SK-N-SH treated with all-trans-retinoic acid at 6 μM for 48 hours (cell line): ENCODE measurements around the gene UBR3.

Experiments used
- ATAC-seq: fragments of 200-7000 bp; cut with Tn5 transposase; 3 replicates; pipeline ENCODE4 v1.9.1; 2020; ENCODE audit warnings: mild to moderate bottlenecking, moderate library complexity
- ARNTL ChIP-seq: fragments of 450-650 bp; formaldehyde crosslinking; IDR thresholded peaks from 2 replicates; pipeline ENCODE4 v1.5.0; 2020; ENCODE audit warnings: low read depth, mild to moderate bottlenecking, moderate library complexity, borderline replicate concordance
- BACH2 ChIP-seq: fragments of 250-450 bp; sonication (Bioruptor Pico); IDR thresholded peaks from 2 replicates; pipeline ENCODE4 v1.9.0; 2021; ENCODE audit warnings: mild to moderate bottlenecking, borderline replicate concordance
- CSDC2 ChIP-seq: fragments of 250-450 bp; sonication (Bioruptor Pico); IDR thresholded peaks from 2 replicates; pipeline ENCODE4 v1.5.0; 2020; ENCODE audit warnings: mild to moderate bottlenecking, moderate library complexity
- ESRRG ChIP-seq: fragments of 250-450 bp; sonication (Bioruptor Pico); IDR thresholded peaks from 2 replicates; pipeline ENCODE4 v1.6.1; 2021; ENCODE audit warnings: mild to moderate bottlenecking
- GLIS3 ChIP-seq: fragments of 250-450 bp; sonication (Bioruptor Pico); IDR thresholded peaks from 2 replicates; pipeline ENCODE4 v1.5.0; 2020; ENCODE audit warnings: mild to moderate bottlenecking, moderate library complexity
- ISL1 ChIP-seq: fragments of 250-450 bp; sonication (Bioruptor Pico); IDR thresholded peaks from 2 replicates; pipeline ENCODE4 v2.1.2; 2022; ENCODE audit warnings: mild to moderate bottlenecking, moderate library complexity
- OSR1 ChIP-seq: fragments of 250-450 bp; sonication (Bioruptor Pico); IDR thresholded peaks from 2 replicates; pipeline ENCODE4 v1.8.0; 2022; ENCODE audit warnings: moderate library complexity, mild to moderate bottlenecking, inconsistent platforms
- PPARA ChIP-seq: fragments of 250-450 bp; sonication (Bioruptor Pico); IDR thresholded peaks from 2 replicates; pipeline ENCODE4 v1.5.0; 2020; ENCODE audit warnings: mild to moderate bottlenecking, borderline replicate concordance
- RARB ChIP-seq: fragments of 250-450 bp; sonication (Bioruptor Pico); IDR thresholded peaks from 2 replicates; pipeline ENCODE4 v1.8.0; 2021; ENCODE audit warnings: mild to moderate bottlenecking, moderate library complexity
- SNAI2 ChIP-seq: fragments of 250-450 bp; sonication (Bioruptor Pico); IDR thresholded peaks from 2 replicates; pipeline ENCODE4 v1.5.0; 2020; ENCODE audit warnings: mild to moderate bottlenecking, moderate library complexity
- TCF4 ChIP-seq: fragments of 250-450 bp; sonication (Bioruptor Pico); IDR thresholded peaks from 2 replicates; pipeline ENCODE4 v1.8.0; 2021; ENCODE audit warnings: mild to moderate bottlenecking, moderate library complexity, borderline replicate concordance
- TOX ChIP-seq: fragments of 250-450 bp; sonication (Bioruptor Pico); IDR thresholded peaks from 2 replicates; pipeline ENCODE4 v1.8.0; 2021; ENCODE audit warnings: mild to moderate bottlenecking, moderate library complexity, borderline replicate concordance
- ZC3H10 ChIP-seq: fragments of 250-450 bp; sonication (Bioruptor Pico); IDR thresholded peaks from 2 replicates; pipeline ENCODE4 v1.5.1; 2021; ENCODE audit warnings: mild to moderate bottlenecking, moderate library complexity
- ZFP3 ChIP-seq: fragments of 250-450 bp; sonication (Bioruptor Pico); IDR thresholded peaks from 2 replicates; pipeline ENCODE4 v1.5.0; 2020; ENCODE audit warnings: mild to moderate bottlenecking, moderate library complexity
- ZFP30 ChIP-seq: fragments of 450-650 bp; formaldehyde crosslinking; IDR thresholded peaks from 2 replicates; pipeline ENCODE4 v1.5.0; 2022; ENCODE audit warnings: mild to moderate bottlenecking, moderate library complexity
- ZNF565 ChIP-seq: fragments of 450-650 bp; formaldehyde crosslinking; conservative IDR thresholded peaks from 2 replicates; pipeline ENCODE4 v1.5.0; 2020; ENCODE audit warnings: low read depth, mild to moderate bottlenecking, moderate library complexity
- ZNF70 ChIP-seq: fragments of 450-650 bp; formaldehyde crosslinking; IDR thresholded peaks from 2 replicates; pipeline ENCODE4 v1.5.0; 2020; ENCODE audit warnings: mild to moderate bottlenecking, moderate library complexity
- ZNF8 ChIP-seq: fragments of 450-650 bp; formaldehyde crosslinking; IDR thresholded peaks from 2 replicates; pipeline ENCODE4 v1.5.0; 2020; ENCODE audit warnings: mild to moderate bottlenecking, moderate library complexity
- TF ChIP-seq, protein P1 (sequence below): fragments of 250-450 bp; sonication (Bioruptor Pico); IDR thresholded peaks from 2 replicates; pipeline ENCODE4 v1.8.0; 2021; ENCODE audit warnings: low read depth, mild to moderate bottlenecking, moderate library complexity, borderline replicate concordance
- TF ChIP-seq, protein P2 (sequence below): fragments of 250-450 bp; sonication (Bioruptor Pico); IDR thresholded peaks from 2 replicates; pipeline ENCODE4 v1.8.0; 2020; ENCODE audit warnings: mild to moderate bottlenecking, moderate library complexity, borderline replicate concordance
- TF ChIP-seq, protein P3 (sequence below): fragments of 250-450 bp; sonication (Bioruptor Pico); IDR thresholded peaks from 2 replicates; pipeline ENCODE4 v1.5.1; 2021; ENCODE audit warnings: mild to moderate bottlenecking, moderate library complexity
- TF ChIP-seq, protein P4 (sequence below): fragments of 250-450 bp; sonication (Bioruptor Pico); IDR thresholded peaks from 2 replicates; pipeline ENCODE4 v1.5.1; 2020; ENCODE audit warnings: low read depth, mild to moderate bottlenecking, moderate library complexity
- TF ChIP-seq, protein P5 (sequence below): fragments of 250-450 bp; sonication (Bioruptor Pico); IDR thresholded peaks from 2 replicates; pipeline ENCODE4 v1.5.0; 2020; ENCODE audit warnings: mild to moderate bottlenecking, moderate library complexity

UBR3 gene

DNA sequence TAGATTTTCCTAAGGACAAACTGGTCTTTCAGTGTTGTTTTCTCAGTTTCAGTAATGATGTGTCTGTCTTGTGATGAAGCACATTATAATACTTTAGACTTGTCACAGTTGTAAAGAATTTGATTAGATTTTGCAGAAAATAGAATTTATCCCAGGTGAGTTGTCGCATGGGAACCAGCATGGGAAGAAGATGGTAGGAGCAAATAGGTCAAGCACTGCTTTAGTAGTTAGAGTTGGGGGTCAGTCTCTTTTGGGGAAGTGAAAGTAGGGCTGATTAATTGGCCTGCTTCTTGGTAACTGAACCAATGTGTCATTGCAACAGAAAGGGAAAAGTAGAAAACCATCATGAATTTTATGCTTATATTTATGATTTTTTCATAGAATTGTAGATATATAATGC lies 197.5 kb downstream of the UBR3 start:
- no peak for TF ChIP-seq ZC3H10 (CRISPR knock-in tag)
- TF ChIP-seq RARB (CRISPR knock-in tag), result no peak
- TF ChIP-seq, protein P1, sequence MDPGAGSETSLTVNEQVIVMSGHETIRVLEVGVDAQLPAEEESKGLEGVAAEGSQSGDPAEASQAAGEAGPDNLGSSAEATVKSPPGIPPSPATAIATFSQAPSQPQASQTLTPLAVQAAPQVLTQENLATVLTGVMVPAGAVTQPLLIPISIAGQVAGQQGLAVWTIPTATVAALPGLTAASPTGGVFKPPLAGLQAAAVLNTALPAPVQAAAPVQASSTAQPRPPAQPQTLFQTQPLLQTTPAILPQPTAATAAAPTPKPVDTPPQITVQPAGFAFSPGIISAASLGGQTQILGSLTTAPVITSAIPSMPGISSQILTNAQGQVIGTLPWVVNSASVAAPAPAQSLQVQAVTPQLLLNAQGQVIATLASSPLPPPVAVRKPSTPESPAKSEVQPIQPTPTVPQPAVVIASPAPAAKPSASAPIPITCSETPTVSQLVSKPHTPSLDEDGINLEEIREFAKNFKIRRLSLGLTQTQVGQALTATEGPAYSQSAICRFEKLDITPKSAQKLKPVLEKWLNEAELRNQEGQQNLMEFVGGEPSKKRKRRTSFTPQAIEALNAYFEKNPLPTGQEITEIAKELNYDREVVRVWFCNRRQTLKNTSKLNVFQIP (CRISPR knock-in tag), result no peak
- ATAC-seq, result no peak

DNA sequence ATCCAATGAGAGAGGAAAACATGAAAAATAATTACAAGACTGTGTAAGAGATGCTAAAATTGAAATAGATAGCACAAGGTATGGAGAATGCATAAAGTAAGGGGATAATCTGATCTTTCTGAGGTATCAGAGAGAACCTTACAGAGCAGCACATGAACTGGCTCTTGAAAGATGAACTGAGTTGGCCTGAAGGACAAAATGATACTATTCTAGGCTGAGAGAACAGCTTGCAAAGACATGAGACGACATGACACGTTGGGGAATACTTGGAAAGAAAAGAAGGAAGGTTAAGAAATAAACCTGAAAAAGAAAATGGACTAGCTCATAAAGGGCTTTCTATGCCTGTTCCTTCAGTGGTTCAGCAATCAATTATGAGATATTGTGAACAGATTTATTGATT lies 198.0 kb downstream of the UBR3 start:
- ATAC-seq, result no peak
- TF ChIP-seq ZNF8 (no peak), TOX (CRISPR knock-in tag) (no peak), OSR1 (CRISPR knock-in tag) (no peak), ESRRG (CRISPR knock-in tag) (no peak), ZNF70 (no peak), BACH2 (no peak), PPARA (no peak), ZFP30 (CRISPR knock-in tag) (no peak), GLIS3 (CRISPR knock-in tag) (no peak), ISL1 (CRISPR knock-in tag) (no peak), CSDC2 (CRISPR knock-in tag) (no peak), ZFP3 (CRISPR knock-in tag) (no peak)
- TF ChIP-seq, protein P2, sequence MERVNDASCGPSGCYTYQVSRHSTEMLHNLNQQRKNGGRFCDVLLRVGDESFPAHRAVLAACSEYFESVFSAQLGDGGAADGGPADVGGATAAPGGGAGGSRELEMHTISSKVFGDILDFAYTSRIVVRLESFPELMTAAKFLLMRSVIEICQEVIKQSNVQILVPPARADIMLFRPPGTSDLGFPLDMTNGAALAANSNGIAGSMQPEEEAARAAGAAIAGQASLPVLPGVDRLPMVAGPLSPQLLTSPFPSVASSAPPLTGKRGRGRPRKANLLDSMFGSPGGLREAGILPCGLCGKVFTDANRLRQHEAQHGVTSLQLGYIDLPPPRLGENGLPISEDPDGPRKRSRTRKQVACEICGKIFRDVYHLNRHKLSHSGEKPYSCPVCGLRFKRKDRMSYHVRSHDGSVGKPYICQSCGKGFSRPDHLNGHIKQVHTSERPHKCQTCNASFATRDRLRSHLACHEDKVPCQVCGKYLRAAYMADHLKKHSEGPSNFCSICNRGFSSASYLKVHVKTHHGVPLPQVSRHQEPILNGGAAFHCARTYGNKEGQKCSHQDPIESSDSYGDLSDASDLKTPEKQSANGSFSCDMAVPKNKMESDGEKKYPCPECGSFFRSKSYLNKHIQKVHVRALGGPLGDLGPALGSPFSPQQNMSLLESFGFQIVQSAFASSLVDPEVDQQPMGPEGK (CRISPR knock-in tag), result no peak
- TF ChIP-seq, protein P3, sequence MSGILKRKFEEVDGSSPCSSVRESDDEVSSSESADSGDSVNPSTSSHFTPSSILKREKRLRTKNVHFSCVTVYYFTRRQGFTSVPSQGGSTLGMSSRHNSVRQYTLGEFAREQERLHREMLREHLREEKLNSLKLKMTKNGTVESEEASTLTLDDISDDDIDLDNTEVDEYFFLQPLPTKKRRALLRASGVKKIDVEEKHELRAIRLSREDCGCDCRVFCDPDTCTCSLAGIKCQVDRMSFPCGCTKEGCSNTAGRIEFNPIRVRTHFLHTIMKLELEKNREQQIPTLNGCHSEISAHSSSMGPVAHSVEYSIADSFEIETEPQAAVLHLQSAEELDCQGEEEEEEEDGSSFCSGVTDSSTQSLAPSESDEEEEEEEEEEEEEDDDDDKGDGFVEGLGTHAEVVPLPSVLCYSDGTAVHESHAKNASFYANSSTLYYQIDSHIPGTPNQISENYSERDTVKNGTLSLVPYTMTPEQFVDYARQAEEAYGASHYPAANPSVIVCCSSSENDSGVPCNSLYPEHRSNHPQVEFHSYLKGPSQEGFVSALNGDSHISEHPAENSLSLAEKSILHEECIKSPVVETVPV (CRISPR knock-in tag), result no peak

DNA sequence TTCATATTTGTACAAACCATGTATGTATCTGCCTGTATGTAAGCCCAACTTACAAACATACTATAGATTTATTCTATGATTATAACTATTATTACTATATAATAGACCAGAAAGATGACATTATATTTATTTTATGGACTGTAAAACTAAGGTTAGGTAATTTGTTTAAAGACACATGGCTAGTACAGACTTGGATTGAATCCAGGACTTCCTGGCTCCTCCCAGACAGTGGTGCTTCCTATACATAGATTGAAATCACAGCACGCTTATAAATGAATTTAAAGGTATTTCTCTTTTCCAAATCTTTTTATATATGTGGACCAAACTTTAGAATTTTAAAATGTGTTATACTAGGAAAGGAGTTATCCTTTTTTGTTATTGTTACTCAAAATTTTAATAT lies 199.1 kb downstream of the UBR3 start:
- TF ChIP-seq SNAI2 (CRISPR knock-in tag) (no peak), CSDC2 (CRISPR knock-in tag) (no peak), ZNF8 (no peak), GLIS3 (CRISPR knock-in tag) (no peak), BACH2 (no peak), ZFP3 (CRISPR knock-in tag) (no peak), TCF4 (no peak), RARB (CRISPR knock-in tag) (no peak), ESRRG (CRISPR knock-in tag) (no peak), ZC3H10 (CRISPR knock-in tag) (no peak), ZNF565 (CRISPR knock-in tag) (no peak), ARNTL (no peak), ZNF70 (no peak), TOX (CRISPR knock-in tag) (no peak)
- TF ChIP-seq, protein P4, sequence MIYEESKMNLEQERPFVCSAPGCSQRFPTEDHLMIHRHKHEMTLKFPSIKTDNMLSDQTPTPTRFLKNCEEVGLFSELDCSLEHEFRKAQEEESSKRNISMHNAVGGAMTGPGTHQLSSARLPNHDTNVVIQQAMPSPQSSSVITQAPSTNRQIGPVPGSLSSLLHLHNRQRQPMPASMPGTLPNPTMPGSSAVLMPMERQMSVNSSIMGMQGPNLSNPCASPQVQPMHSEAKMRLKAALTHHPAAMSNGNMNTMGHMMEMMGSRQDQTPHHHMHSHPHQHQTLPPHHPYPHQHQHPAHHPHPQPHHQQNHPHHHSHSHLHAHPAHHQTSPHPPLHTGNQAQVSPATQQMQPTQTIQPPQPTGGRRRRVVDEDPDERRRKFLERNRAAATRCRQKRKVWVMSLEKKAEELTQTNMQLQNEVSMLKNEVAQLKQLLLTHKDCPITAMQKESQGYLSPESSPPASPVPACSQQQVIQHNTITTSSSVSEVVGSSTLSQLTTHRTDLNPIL, result no peak
- TF ChIP-seq, all 23 proteins: peak for 0
- ATAC-seq, result no peak

DNA sequence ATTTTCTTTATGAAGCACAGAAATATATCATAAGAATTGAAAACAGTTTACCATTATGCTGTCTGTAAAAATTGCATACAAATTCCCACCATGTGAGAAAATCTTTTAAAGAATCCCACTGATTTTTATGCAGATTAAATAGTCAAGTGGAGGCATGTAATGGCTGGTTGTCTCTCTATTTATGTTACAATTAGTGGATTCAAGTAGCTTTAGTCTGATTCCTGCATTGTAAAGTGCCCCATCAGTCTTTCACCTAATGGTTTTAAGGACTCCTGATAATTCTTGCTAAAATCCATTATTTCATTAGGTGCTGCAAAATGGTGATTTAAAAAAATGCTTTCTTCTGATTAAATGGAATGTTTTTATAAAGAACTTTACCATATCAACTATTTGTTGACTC lies 202.3 kb downstream of the UBR3 start:
- ATAC-seq, result no peak
- TF ChIP-seq, protein P2 (CRISPR knock-in tag), result no peak
- TF ChIP-seq, protein P5, sequence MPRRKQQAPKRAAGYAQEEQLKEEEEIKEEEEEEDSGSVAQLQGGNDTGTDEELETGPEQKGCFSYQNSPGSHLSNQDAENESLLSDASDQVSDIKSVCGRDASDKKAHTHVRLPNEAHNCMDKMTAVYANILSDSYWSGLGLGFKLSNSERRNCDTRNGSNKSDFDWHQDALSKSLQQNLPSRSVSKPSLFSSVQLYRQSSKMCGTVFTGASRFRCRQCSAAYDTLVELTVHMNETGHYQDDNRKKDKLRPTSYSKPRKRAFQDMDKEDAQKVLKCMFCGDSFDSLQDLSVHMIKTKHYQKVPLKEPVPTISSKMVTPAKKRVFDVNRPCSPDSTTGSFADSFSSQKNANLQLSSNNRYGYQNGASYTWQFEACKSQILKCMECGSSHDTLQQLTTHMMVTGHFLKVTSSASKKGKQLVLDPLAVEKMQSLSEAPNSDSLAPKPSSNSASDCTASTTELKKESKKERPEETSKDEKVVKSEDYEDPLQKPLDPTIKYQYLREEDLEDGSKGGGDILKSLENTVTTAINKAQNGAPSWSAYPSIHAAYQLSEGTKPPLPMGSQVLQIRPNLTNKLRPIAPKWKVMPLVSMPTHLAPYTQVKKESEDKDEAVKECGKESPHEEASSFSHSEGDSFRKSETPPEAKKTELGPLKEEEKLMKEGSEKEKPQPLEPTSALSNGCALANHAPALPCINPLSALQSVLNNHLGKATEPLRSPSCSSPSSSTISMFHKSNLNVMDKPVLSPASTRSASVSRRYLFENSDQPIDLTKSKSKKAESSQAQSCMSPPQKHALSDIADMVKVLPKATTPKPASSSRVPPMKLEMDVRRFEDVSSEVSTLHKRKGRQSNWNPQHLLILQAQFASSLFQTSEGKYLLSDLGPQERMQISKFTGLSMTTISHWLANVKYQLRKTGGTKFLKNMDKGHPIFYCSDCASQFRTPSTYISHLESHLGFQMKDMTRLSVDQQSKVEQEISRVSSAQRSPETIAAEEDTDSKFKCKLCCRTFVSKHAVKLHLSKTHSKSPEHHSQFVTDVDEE (CRISPR knock-in tag), result no peak
- TF ChIP-seq RARB (CRISPR knock-in tag) (no peak), SNAI2 (CRISPR knock-in tag) (no peak), TCF4 (no peak), ZNF70 (no peak), PPARA (no peak), ZNF8 (no peak)
- TF ChIP-seq, protein P3 (CRISPR knock-in tag), result no peak
